GM19043 (cell line): ENCODE measurements around the gene FOSB.
A peak's percentile ranks its signal among the peaks of the same experiment; 100 is the strongest.
"Not testable (repeated sequence)": the region's sequence is repeated elsewhere in the genome, so short reads cannot be mapped to it uniquely, and the experiment has no call there.

Experiments used
- ATAC-seq: cut with Tn5 transposase; IDR thresholded peaks from one replicate; pipeline ENCODE4 v1.9.1; 2021; ENCODE audit warnings: low read depth; ENCODE audit not compliant: unreplicated experiment

The FOSB gene

DNA sequence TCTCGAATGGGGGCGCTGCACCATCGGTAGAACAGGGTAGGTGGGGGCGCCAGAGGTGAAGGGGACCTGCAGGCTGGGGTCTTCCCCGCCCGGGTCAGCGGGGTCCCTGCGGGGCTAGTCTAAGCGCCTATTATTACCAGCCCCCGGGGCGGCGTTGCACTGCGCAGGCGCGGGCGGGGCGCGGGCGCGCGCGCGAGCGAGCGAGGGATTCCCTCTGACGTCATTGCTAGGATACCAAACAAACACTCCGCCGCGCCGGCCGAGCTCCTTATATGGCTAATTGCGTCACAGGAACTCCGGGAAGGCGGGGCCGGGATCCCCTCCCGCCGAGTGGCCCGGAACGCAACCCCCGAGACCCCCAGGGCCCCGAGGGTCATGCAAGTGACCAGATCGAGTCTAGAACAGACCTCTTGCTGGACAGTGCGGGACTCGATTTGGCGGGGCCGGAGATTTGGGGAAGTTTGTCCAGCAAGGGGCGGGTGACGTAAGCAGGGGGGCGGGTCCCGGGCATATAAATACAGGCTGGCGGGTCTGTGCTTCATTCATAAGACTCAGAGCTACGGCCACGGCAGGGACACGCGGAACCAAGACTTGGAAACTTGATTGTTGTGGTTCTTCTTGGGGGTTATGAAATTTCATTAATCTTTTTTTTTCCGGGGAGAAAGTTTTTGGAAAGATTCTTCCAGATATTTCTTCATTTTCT, at the start of gene FOSB:
Gene FOSB, plus strand, starts transcription at position 541 of the 703 bp plus-strand sequence. CDS start 591 bp downstream, outside the sequence.
- peak; percentile 42 for ATAC-seq

DNA sequence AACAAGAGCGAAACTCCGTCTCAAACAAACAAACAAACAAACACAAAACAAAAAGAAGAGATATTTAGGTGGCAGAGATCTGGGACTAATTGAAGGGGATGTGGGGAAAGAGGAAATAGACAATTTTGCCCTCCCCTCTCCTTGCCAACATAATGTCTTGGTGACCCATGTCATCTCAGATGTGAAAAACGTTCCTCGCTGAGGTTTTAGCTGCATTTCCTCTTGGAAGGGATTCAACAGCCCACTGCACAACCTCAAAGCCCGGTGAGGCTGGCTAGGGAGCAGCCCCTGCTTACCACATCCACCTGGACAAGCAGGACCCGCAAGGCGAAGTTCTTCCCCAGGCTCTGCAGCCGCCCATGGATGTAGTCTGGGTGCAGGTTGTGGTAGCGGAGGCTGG, 49.0 kb upstream of the FOSB start:
- no peak for ATAC-seq

DNA sequence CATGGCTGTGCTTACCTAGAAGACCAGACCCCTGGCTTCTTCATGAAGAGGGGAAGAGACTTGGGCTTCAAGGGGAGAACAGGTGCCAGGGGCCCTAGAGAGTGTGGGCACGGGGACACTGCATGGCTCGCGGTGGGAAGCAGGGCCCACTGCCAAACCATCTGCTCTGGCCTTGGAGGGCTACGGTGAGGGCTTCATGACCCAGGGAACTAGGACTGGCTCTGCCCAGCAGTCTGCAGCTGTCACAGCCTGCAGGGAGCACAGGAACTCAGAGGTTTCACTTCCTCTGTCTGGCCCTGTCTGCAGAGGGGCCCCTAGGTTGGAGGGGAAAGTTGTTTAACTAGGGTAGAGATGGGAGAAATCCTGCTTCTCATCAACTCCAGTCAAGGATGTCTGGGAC, 48.4 kb upstream of the FOSB start:
- peak; percentile 76 for ATAC-seq

DNA sequence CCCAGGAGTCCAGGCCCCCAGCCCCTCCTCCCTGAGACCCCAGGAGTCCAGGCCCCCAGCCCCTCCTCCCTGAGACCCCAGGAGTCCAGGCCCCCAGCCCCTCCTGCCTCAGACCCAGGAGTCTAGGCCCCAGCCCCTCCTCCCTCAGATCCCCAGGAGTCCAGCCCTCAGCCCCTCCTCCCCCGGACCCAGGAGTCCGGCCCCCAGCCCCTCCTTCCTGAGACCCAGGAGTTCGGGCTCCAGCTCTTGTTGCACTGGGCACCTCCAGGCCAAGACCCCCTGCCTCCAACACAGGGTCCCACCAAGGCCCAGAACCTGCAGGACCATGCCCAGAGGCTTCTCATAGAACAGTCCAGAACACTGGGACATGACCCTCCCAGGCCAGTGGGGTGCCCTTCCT, 47.9 kb upstream of the FOSB start:
- ATAC-seq = no peak

DNA sequence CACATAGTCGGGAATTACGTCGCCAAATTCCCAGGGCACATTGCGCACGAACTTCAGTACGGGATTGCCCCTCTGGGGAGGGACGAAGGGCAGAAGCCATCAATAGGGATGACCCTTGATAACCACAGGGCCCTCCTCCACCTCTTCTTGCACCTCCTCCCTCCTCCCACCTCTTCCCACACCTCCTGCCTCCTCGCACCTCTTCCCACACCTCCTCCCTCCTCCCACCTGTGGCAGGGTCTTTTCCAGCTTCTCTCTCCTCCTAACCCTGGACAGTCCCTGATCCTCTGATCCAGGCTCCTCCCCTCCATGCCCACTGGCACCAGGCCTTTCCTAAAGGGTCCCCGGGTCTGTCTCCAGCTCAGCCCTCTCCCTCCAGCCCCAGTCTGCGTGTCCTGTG, 47.4 kb upstream of the FOSB start:
- no peak for ATAC-seq

DNA sequence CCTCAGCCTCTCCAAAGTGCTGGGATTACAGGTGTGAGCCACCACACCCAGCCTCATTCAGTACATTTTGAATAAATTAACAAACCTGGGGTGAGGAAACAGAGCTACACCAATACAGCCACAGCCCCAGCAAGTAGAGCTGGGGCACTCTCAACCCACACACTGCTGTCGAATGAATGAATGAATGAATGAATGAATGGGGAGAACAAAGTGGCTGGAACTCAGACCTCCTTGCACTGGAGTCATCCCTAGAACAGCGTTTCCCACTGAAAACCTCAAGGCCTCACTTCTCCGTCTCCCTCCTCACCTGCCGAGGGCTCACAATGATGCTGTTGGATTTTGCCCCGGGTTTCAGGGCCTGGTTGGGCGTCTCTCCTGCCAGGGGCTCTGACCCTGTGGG, 46.9 kb upstream of the FOSB start:
- no peak for ATAC-seq

DNA sequence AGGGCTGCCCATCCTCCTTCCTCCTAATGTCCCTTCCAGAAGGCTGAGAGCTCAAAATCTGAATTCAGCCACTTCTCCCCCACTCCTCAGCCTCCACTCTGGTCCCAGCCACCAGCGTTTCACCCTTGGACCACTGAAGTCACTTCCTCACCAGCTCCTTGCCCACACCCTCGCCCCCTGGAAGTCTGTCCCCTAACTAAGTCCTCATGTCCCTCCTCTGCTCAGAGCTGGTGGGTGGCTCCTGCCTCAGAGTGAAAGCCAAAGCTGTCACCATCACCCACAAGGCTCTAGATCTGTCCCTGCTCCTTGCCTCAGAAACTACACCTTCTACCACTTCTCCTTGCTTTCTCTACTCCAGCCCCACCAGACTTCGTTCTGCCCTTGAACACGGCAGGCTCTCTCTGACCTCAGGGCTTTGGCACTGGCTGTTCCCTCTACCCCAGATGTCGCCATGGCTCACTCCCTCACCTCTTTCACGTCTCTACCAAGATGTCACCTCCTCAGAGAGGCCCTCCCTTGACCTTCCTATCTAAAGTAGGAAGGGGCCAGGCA, 45.8 kb upstream of the FOSB start:
- ATAC-seq = no peak

DNA sequence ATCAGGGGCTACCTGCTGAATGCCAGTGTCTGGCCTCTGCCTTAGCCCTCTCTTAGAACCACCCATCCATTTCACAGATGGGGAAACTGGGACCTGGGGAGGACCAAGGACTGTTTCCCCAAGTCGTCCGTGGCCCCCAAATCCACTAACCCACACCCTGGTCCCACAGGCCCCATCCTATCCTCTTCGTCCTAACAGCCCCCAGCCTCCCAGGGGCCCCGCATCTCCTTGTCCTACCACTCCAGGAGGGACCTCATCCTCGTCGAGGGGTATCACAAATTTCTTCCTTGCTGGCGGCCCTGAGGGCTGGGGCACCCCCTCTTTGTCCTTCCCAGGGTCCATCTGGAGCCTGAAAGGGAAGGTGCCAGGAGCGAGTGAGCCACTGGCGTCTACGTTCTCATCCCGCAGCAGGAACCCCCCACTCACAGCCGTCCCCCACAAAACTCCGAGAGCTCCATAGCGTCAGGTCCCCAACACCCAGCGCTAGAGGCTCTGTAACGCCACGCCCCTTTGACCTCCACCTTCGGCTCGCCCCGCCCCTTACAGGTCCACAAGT, 44.7 kb upstream of the FOSB start:
- ATAC-seq = no peak

DNA sequence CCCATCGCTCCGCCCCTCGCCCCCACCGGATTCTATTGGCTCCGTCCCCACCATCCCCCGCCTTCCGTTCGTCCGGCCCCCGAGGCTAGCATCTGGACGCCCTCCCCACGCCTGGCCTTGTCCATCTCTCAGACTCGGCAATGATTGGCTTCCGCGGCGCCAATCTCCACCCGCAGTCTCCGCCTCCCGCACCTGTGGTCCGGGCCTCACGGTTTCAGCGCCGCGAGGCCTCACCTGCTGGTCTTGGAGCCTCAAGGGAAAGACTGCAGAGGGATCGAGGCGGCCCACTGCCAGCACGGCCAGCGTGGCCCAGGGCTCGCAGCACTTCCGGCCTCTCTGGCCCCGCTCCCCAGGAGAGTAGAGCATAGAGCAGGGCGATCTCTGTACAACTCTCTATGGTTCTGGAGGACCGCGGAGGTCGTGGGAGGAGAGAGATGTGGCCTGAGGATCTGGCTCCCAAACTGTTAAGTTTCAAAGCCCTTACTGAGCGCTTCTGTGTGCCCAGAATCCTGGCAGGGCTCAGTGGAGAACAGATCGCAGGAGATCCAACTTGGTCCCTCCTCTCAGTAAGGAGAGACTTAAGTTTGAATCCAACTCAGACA, 44.1 kb upstream of the FOSB start, which contains the start of gene ERCC1:
Gene ERCC1, minus strand, starts transcription at position 329 of the 602 bp plus-strand sequence. CDS start 543 bp downstream, outside the sequence.
- ATAC-seq = peak; percentile 48

DNA sequence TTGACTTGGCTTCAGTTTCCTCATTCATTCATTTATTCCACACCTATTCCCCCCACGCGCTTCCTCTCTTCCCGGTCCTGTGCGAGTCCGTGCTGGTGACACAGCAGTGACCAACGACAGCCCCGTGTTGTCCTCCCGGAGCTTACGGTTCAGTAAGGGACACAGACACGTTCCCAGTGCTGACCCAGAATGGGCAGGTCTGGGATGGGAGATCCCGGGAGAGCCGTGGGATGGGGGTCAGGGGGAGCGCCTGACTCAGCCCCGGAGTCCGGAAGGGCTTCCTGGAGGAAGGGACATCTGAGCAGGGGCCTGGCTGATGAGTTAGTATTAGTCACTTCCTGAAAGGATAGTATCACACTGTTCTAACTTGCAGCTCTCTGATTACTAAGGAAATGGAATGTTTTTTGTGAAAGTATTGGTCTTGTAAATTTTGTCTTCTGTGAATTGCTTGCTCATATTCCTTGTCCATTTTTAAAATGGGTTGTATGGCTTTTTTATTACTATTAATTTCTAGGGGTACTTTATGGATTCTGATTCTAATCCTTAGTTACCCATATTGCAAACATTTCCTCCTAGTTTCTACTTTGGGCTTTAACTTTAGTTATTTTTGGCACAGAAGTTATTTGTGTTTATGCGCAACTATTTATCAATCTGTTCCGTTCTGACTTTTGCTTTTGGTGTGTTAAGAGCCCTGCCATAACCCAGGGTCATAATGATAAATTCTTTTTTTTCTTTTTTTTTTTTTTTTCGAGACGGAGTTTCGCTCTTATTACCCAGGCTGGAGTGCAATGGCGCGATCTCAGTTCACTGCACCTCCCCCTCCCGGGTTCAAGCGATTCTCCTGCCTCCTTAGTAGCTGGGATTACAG, 43.4 kb upstream of the FOSB start:
- ATAC-seq = no peak

DNA sequence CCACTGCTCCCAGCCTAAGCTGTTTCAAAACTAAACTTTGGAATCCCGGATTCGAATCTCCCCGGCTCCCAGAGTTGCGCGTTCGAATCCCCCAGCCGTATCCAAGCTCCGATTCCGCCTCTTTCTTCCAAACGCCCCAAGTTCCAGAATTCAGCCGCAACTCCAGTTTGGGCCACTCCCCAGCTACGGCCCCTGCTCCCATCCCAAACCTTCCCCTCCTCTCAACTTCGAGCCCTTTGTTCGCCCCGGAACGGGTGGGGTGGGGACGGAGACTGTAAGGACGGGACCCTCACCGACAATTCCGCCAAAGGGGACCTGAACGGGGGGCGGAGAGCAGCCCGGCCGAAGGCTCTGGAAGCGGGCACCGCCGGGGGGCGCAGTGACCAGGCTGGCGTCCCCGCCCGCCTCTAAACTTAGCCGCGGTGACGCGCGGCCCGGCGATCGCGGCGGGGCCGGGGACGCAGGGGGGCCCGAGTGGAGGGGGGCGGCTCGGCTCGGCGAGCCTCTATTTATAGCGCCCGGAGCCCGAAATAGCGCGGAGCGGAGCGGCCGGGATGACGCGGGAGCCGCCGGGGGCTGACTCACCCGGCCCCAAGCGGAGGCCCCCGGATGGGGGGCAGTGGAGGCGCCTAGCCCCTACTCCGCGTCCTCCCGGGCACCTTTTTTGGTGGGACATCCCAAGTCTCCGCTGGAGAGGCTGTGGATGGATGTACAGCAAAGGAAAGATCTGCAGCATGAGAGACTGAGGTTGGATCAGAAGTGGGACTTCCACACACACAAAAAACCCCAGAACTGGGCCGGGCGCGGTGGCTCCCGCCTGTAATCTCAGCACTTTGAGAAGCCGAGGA, 39.2 kb upstream of the FOSB start:
- no peak for ATAC-seq

DNA sequence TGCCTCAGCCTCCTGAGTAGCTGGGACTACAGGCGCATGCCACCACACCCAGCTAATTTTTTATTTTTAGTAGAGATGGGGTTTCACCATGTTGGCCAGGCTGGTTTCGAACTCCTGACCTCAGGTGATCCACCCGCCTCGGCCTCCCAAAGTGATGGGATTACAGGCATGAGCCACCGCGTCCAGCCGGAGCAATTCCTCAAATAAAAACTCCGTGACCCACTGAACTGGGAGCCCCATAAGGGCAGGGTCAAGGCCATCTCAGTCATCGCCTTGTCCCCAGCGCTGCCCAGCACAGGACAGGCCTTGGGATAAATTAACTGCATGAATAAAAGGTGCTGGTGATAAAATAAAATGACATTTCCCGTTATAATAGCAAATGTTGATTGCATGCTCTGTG, 37.9 kb upstream of the FOSB start:
- ATAC-seq = not testable (repeated sequence)

DNA sequence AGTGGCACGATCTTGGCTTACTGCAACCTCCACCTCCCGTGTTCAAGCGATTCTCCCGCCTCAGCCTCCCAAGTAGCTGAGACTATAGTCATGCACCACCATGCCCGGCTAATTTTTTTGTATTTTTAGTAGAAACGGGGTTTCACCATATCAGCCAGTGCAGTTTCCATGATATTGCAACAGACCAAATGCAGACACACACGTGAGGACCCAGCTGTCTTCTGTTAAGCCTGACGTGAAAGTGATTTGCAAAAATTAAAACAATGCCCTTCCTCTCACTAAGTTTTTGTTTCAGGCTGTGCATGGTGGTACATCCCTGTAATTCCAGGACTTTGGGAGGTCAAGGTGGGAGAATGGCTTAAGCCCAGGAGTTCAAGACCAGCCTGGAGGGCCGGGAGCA, 36.8 kb upstream of the FOSB start:
- ATAC-seq = not testable (repeated sequence)

DNA sequence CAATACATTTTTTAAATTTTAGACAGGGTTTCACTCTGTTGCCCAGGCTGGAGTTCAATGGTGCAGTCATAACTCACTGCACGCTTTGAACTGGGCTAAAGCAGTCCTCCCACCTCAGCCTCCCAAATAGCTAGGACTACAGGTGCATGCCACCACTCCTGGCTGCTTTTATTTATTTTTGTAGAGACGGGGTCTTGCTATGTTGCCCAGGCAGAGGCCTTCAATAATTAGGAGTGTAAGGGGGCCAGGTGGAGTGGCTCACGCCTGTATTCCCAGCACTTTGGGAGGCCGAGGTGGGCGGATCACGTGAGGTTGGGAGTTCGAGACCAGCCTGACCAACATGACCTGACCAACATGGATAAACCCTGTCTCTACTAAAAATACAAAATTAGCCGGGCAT, 35.3 kb upstream of the FOSB start:
- ATAC-seq = not testable (repeated sequence)

DNA sequence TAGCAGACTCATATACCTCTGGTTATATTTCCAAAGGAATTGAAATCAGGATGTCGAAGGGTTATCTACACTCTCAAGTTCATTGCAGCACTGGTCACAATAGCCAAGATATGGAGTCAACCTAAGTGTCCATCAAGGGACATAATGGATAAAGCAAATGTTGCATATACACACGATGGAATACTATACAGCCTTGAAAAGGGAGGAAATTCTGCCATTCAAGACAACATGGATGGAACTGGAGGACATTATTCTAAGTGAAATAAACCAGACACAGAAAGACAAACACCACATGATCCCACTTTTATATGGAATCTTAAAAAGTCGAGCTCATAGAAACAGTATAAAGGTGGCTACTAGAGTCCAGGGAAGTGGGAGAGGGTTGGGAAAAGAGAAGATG, 30.5 kb upstream of the FOSB start:
- ATAC-seq = no peak

DNA sequence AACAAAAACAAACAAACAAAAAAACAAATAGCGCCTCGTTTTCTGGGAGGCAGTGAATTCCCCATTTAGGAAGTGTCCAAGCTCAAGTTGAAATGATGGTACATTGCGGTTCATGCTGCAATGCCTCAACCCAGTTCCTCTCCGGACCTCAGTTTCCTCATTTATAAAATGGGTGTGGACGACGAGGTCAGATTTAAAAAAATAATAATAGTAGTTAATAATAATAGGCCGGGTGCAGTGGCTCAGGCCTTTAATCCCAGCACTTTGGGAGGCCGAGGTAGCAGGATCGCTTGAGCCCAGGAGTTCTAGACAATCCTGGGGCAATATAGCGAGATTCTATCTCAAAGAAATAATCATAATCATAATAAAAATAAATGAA, 28.6 kb upstream of the FOSB start:
- no peak for ATAC-seq

DNA sequence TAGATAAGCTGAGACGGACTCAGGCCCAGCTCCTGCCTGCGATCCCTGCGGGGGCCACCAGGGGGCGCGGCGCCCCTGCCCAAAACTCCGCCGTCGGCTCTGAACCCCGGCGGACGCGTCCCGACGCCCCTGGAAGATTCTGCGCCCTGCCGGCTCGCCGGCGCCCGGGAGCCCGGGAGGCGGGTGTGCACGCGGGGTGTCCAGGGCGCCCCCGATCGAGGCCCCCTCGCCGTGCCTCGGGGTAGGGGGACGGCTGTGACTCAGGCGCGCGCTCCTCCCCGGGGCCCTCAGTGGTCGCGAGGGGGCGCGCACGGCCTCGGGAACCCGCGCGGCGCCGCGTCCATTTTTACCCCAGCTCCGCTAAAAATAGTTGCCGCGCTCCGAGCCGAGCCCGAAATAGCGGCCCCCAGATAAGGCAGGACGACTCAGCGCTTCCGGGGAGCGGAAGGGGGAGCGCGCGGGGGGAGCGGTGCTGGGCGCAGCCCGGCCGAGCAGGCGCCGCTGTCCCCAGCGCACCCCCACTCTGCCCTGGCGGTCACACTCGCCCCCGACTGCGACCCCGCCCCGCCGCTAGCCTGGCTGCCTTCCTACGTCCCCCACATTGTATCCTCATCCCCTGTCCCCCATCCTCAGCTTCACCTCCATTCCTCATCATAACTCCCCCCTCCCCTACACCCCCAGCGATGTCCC, 28.1 kb upstream of the FOSB start:
- peak; percentile 44 for ATAC-seq

DNA sequence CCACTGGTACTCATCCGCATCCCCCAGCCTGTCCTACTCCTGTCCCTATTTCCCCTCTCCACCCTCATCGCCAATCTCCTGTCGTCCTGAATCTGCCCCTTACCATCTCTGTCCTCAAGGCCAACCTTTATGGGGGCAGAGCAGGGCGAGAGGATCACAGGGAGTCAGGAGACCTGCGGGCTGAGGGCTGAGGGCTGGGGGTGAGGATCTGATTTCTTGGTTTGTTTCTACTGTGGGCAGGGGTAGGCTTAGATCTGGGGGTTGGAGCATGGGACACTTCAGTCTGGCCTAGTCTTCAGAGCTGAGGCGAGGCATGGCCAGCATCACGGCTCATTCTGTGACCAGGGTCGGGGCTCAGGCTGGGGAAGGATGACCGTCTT, 27.5 kb upstream of the FOSB start:
- ATAC-seq = no peak

DNA sequence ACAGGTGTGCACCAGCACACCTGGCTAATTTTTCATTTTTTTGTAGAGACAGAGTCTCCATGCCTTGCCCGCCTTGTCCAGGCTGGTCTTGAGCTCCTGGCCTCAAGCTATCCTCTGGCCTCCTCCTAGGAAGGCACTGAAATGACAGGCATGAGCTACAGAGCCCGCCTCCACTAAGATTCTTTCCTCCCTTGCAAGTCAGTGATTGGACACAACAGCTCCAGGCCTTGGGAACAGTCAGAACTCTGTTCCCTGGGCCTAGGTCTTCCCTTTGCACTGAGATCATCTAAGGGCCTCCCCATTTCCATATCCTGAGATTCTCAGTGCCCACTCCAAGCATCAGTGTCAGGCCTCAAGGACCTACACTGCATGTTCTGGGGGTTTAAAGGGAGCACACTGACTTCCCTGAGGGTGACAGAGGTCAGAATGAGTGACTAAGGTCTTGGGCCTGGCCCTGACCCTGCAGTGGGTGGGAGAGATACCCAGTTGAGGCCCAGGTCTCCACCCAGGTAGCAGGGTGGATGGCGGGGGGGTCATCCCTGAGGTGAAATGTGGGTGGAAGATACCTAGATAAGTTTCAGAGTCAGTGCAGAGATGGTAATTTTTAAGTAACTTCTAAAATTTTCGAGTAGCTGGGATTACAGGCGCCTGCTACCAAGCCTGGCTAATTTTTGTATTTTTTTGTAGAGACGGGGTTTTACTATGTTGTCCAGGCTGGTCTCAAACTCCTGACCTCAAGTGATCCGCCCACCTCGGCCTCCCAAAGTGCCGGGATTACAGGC, 26.7 kb upstream of the FOSB start:
- no peak for ATAC-seq
